EL (cell line): Measurements from ENCODE around the gene PPP3R1.
"Not testable (repeated sequence)": the region's sequence is repeated elsewhere in the genome, so short reads cannot be mapped to it uniquely, and the experiment has no call there.

ENCODE experiments used
- DNase-seq: peaks from one replicate; pipeline ENCODE4 v3.0.0-alpha.2; 2016

PPP3R1 gene

GRCh38 chr2:68185541-68186164, 66.7 kb downstream of the PPP3R1 start:
- peak; percentile 42 for DNase-seq

- no peak for DNase-seq
Observed at GRCh38 chr2:68182902-68183301, 69.4 kb downstream of the PPP3R1 start.

- no peak for DNase-seq
Observed at GRCh38 chr2:68178954-68179627, 73.2 kb downstream of the PPP3R1 start.

GRCh38 chr2:68178432-68178831, 73.9 kb downstream of the PPP3R1 start:
- no peak for DNase-seq

- DNase-seq: no peak
Observed at GRCh38 chr2:68177541-68177940, 74.8 kb downstream of the PPP3R1 start.

- no peak for DNase-seq
Observed at GRCh38 chr2:68176657-68177056, 75.7 kb downstream of the PPP3R1 start.

GRCh38 chr2:68175210-68175609, 77.1 kb downstream of the PPP3R1 start:
- not testable (repeated sequence) for DNase-seq

- no peak for DNase-seq
Observed at GRCh38 chr2:68172990-68173700, 79.2 kb downstream of the PPP3R1 start.

GRCh38 chr2:68172521-68172920, 79.8 kb downstream of the PPP3R1 start:
- no peak for DNase-seq

GRCh38 chr2:68171684-68172083, 80.6 kb downstream of the PPP3R1 start:
- no peak for DNase-seq

GRCh38 chr2:68171146-68171545, 81.2 kb downstream of the PPP3R1 start:
- DNase-seq: no peak

GRCh38 chr2:68169308-68169707, 83.0 kb downstream of the PPP3R1 start:
- DNase-seq: no peak

- DNase-seq: no peak
Observed at GRCh38 chr2:68167186-68167585, 85.1 kb downstream of the PPP3R1 start.

GRCh38 chr2:68163641-68164040, 88.7 kb downstream of the PPP3R1 start:
- no peak for DNase-seq

GRCh38 chr2:68158134-68158447, 94.2 kb downstream of the PPP3R1 start:
- no peak for DNase-seq

GRCh38 chr2:68157402-68158133, 94.8 kb downstream of the PPP3R1 start, which contains the start of gene PNO1:
Gene PNO1, plus strand, starts transcription at chr2:68157888. Its CDS starts 47 bp downstream, at chr2:68157935.
- peak; percentile 95 for DNase-seq

GRCh38 chr2:68157002-68157401, 95.3 kb downstream of the PPP3R1 start:
- DNase-seq: no peak

- DNase-seq: no peak
Observed at GRCh38 chr2:68156419-68156818, 95.9 kb downstream of the PPP3R1 start.

- no peak for DNase-seq
Observed at GRCh38 chr2:68155618-68156017, 96.7 kb downstream of the PPP3R1 start.

GRCh38 chr2:68152681-68153347, 99.5 kb downstream of the PPP3R1 start:
- DNase-seq: no peak

GRCh38 chr2:68151037-68151436, 101.3 kb downstream of the PPP3R1 start:
- peak; percentile 23 for DNase-seq

- no peak for DNase-seq
Observed at GRCh38 chr2:68141875-68142274, 110.5 kb downstream of the PPP3R1 start.
